B cell (primary cell): ENCODE results near the gene ITGB2. TPM values are rescaled to one million over a fixed set of nuclear protein-coding genes. Genes with fewer than 3 reads are reported as not detected.

Source experiments
- ATAC-seq: fragments of 200-7000 bp; cut with Tn5 transposase; one replicate; pipeline ENCODE4 v1.10.0; 2021; ENCODE audit warnings: low read depth, mild to moderate bottlenecking, moderate number of reproducible peaks, moderate library complexity
- CTCF ChIA-PET: fragments of 350-600 bp; sonication (Branson Sonifier 250); formaldehyde crosslinking; loops from one replicate; lab custom pipeline; 2021; ENCODE audit warnings: antibody characterized with exemption, inconsistent platforms; lab: Charles Lee
- POLR2A ChIA-PET: fragments of 350-600 bp; sonication (Branson Sonifier 250); formaldehyde crosslinking; loops from one replicate; lab custom pipeline; 2021; ENCODE audit warnings: antibody characterized with exemption; lab: Charles Lee
- DNase-seq: peaks from one replicate; pipeline ENCODE4 v3.0.0; 2013
- H2AFZ ChIP-seq: 2 replicates; pipeline ENCODE4 v1.6.1; 2012; ENCODE audit warnings: mild to moderate bottlenecking, low read depth, low read length; ENCODE audit not compliant: insufficient read depth, poor library complexity, severe bottlenecking
- H3K27ac ChIP-seq, 2 donors: 1 replicate in 1 of 2; 2 replicates in 1 of 2; pipeline ENCODE4 v1.5.1; 2012 to 2013; ENCODE audit warnings: low read length in 2 of 2, mild to moderate bottlenecking in 2 of 2, moderate library complexity in 1 of 2
- H3K27me3 ChIP-seq, 4 experiments: fragments of 200-600 bp in 1 of 4; sonication (generic) in 1 of 4; replicated peaks in 1 of 4; 1 replicate in 2 of 4; 2 replicates in 2 of 4; pipeline versions ENCODE4 v1.6.1 to v1.7.0; 2013 to 2016; ENCODE audit warnings: low read length in 3 of 4, mild to moderate bottlenecking in 2 of 4, mixed read lengths in 1 of 4, moderate library complexity in 1 of 4; ENCODE audit not compliant: insufficient read depth in 4 of 4, control insufficient read depth in 3 of 4; ENCODE audit errors: control extremely low read depth in 1 of 4
- H3K36me3 ChIP-seq, 2 experiments: replicated peaks in 1 of 2; 1 replicate in 1 of 2; 2 replicates in 1 of 2; pipeline versions ENCODE4 v1.6.1 to v1.7.1; 2013; ENCODE audit warnings: low read length in 1 of 2; ENCODE audit not compliant: insufficient read depth in 2 of 2, control insufficient read depth in 1 of 2; ENCODE audit errors: control extremely low read depth in 1 of 2, extremely low read depth in 1 of 2
- H3K4me1 ChIP-seq, 2 donors: fragments of 200-600 bp in 1 of 2; sonication (generic) in 1 of 2; 1 replicate in 1 of 2; 2 replicates in 1 of 2; pipeline versions ENCODE4 v1.5.1 to v1.6.1; 2013 to 2017; ENCODE audit warnings: low read length in 2 of 2; ENCODE audit not compliant: control insufficient read depth in 2 of 2, insufficient read depth in 2 of 2
- H3K4me2 ChIP-seq: replicated peaks from 2 replicates; pipeline ENCODE3; 2012; ENCODE audit warnings: mild to moderate bottlenecking, low read depth, low read length; ENCODE audit not compliant: poor library complexity, severe bottlenecking
- H3K4me3 ChIP-seq, 5 experiments: fragments of 200-600 bp in 1 of 5; sonication (generic) in 1 of 5; 1 replicate in 3 of 5; 2 replicates in 2 of 5; pipeline versions ENCODE4 v1.5.1 to v1.7.0; 2011 to 2016; ENCODE audit warnings: low read length in 4 of 5, mild to moderate bottlenecking in 4 of 5, low read depth in 2 of 5, control low read depth in 1 of 5, moderate library complexity in 1 of 5; ENCODE audit not compliant: insufficient read depth in 1 of 5; ENCODE audit errors: control extremely low read depth in 1 of 5, extremely low read depth in 1 of 5
- H3K79me2 ChIP-seq: fragments of 200-600 bp; sonication (generic); one replicate; pipeline ENCODE4 v1.6.0; 2016; ENCODE audit warnings: low read length; ENCODE audit not compliant: control insufficient read depth, insufficient read depth
- H3K9ac ChIP-seq: fragments of 200-600 bp; sonication (generic); 2 replicates; pipeline ENCODE4 v1.6.1; 2017; ENCODE audit warnings: mild to moderate bottlenecking, low read length, moderate library complexity
- H3K9me3 ChIP-seq, 3 donors: one replicate each; pipeline versions ENCODE4 v1.6.1 to v1.7.1; 2013; ENCODE audit warnings: low read length in 2 of 3; ENCODE audit not compliant: control insufficient read depth in 2 of 3, insufficient read depth in 1 of 3; ENCODE audit errors: control extremely low read depth in 1 of 3
- H4K20me1 ChIP-seq: 2 replicates; pipeline ENCODE4 v1.6.0; 2012; ENCODE audit warnings: mild to moderate bottlenecking, low read length; ENCODE audit not compliant: insufficient read depth, control insufficient read depth, poor library complexity, severe bottlenecking
- H3K27ac Mint-ChIP-seq: one replicate; pipeline ENCODE4 v1.8.0; 2021; ENCODE audit warnings: mixed read lengths
- H3K27me3 Mint-ChIP-seq: one replicate; pipeline ENCODE4 v1.8.0; 2021; ENCODE audit warnings: mixed read lengths
- H3K4me1 Mint-ChIP-seq: one replicate; pipeline ENCODE4 v1.8.0; 2021; ENCODE audit warnings: mixed read lengths
- H3K4me3 Mint-ChIP-seq: one replicate; pipeline ENCODE4 v1.8.0; 2021; ENCODE audit warnings: mixed read lengths
- H3K9me3 Mint-ChIP-seq: one replicate; pipeline ENCODE4 v1.8.0; 2022; ENCODE audit warnings: mixed read lengths; ENCODE audit not compliant: insufficient read depth
- CTCF ChIP-seq: fragments of 200-600 bp; IDR thresholded peaks from one replicate; pipeline ENCODE4 v1.8.0; 2022; ENCODE audit warnings: antibody characterized with exemption, mild to moderate bottlenecking
- EZH2 ChIP-seq: IDR thresholded peaks from 2 replicates; pipeline ENCODE4 v1.6.1; 2012; ENCODE audit warnings: borderline replicate concordance, low read depth, mild to moderate bottlenecking, moderate library complexity, low read length; ENCODE audit not compliant: insufficient read depth, poor library complexity, severe bottlenecking
- WGBS: methylation state at CpG from one replicate; pipeline ENCODE4 v1.1.5; 2013; ENCODE audit warnings: missing lambda C conversion rate; ENCODE audit not compliant: insufficient coverage; 5-methylcytosine and 5-hydroxymethylcytosine counted together
- intact Hi-C: fragments of 100-400 bp; cut with micrococcal nuclease; formaldehyde crosslinking; loops from one replicate; pipeline ENCODE4 v1.10.0; 2022
- polyA plus RNA-seq: library from polyadenylated mRNA; depleted of rRNA; stranded (reverse); fragments of >200 nt; gene quantifications from 2 replicates; pipeline ENCODE4 v1.2.3, GENCODE V29; 2012
- total RNA-seq, 2 donors: library from RNA; stranded (reverse); fragments of 120-200 nt in 1 of 2; gene quantifications; 1 replicate in 1 of 2; 2 replicates in 1 of 2; pipeline versions ENCODE4 v1.2.3 to v1.2.4, GENCODE V29; 2013 to 2022

The ITGB2 gene
- total and polyA plus RNA-seq, 2 donors (not counting 1 experiment from before 2014, with no cell fraction given), result 102 to 368 TPM

- peaks cover 62% of the 10 kb centered on the region for H3K4me1 Mint-ChIP-seq
- H2AFZ ChIP-seq, result no peak overlapping the region
- H3K4me2 ChIP-seq, result peak overlapping the region; percentile 68
- ChIA-PET CTCF (interaction anchor here (0.7 to 2.3 kb wide), 11 partner anchors 12 to 114 kb away, joined by 3 to 11 read pairs (median 4); partner anchors contain the start of gene ITGB2), POLR2A (interaction anchor here (0.6 to 1.8 kb wide), 3 partner anchors 9 to 20 kb away, joined by 3 to 5 read pairs (median 3); no protein-coding TSS in a partner anchor)
- peaks cover 5 to 62% of the 10 kb centered on the region in 2 experiments for H3K36me3 ChIP-seq
- H3K9me3 Mint-ChIP-seq, result no peaks in the 10 kb centered on the region
- peaks cover 62% of the 10 kb centered on the region for H4K20me1 ChIP-seq
- no peaks in the 10 kb centered on the region for H3K27me3 ChIP-seq
- peaks cover 43 to 58% of the 10 kb centered on the region in 2 donors for H3K4me1 ChIP-seq
- peak overlapping the region; percentile 80 for H3K27ac Mint-ChIP-seq
- no peak overlapping the region for H3K9ac ChIP-seq
- ATAC-seq (peak; percentile 61), DNase-seq (peak; percentile 50)
- peak overlapping the region; percentile 11 to 72 for H3K27ac ChIP-seq
- no peaks in the 10 kb centered on the region for H3K27me3 Mint-ChIP-seq
- H3K79me2 ChIP-seq, result peaks cover 80% of the 10 kb centered on the region
- intact Hi-C loops, result no loop called here
- no peaks in the 10 kb centered on the region for H3K9me3 ChIP-seq
- peak overlapping the region in 3 of 5 experiments; percentile 8 to 50 (median 28) for H3K4me3 ChIP-seq
- 77% methylated on average over 8 of the region's 16 CpGs for WGBS
- peak overlapping the region; percentile 65 for H3K4me3 Mint-ChIP-seq
- TF ChIP-seq CTCF, result no peak
Measured at GRCh38 chr21:44907225-44907965, 13.3 kb downstream of the ITGB2 start.

- no peak overlapping the region for H3K4me3 Mint-ChIP-seq
- intact Hi-C loops, result no loop called here
- H3K9me3 ChIP-seq, result no peaks in the 10 kb centered on the region
- ATAC-seq (no peak), DNase-seq (no peak)
- ChIA-PET CTCF (no interaction called here), POLR2A (interaction anchor here (0.6 kb wide), 1 partner anchor 1580 kb away, joined by 3 read pairs; no protein-coding TSS in a partner anchor)
- H3K27me3 ChIP-seq, result no peaks in the 10 kb centered on the region
- H3K4me2 ChIP-seq, result no peak overlapping the region
- no peak overlapping the region for H3K27ac ChIP-seq
- peaks cover 11 to 78% of the 10 kb centered on the region in 2 experiments for H3K36me3 ChIP-seq
- TF ChIP-seq EZH2 (no peak), CTCF (no peak)
- no peak overlapping the region for H2AFZ ChIP-seq
- H3K27ac Mint-ChIP-seq, result peak overlapping the region; percentile 59
- no peaks in the 10 kb centered on the region for H3K27me3 Mint-ChIP-seq
- peaks cover 46% of the 10 kb centered on the region for H3K4me1 Mint-ChIP-seq
- H3K4me1 ChIP-seq, result peaks cover 26 to 41% of the 10 kb centered on the region in 2 donors
- H3K79me2 ChIP-seq, result peaks cover 63% of the 10 kb centered on the region
- no peak overlapping the region for H3K9ac ChIP-seq
- WGBS, result 93% methylated on average over 7 of the region's 7 CpGs
- H3K9me3 Mint-ChIP-seq, result no peaks in the 10 kb centered on the region
- peaks cover 75% of the 10 kb centered on the region for H4K20me1 ChIP-seq
- no peak overlapping the region for H3K4me3 ChIP-seq
Measured at GRCh38 chr21:44905728-44906090, 15.0 kb downstream of the ITGB2 start.
